Retinal pigment epithelial cell (primary cell): ENCODE results near the gene ARHGAP10.
"Not testable (repeated sequence)": the region's sequence is repeated elsewhere in the genome, so short reads cannot be mapped to it uniquely, and the experiment has no call there.

ENCODE experiments used
- DNase-seq: peaks from one replicate; pipeline ENCODE4 v3.0.0-alpha.2; 2010; ENCODE audit warnings: low read depth
- H3K4me3 ChIP-seq: 2 replicates; pipeline ENCODE4 v1.5.1; 2011; ENCODE audit warnings: mild to moderate bottlenecking, low read length, control low read depth, moderate library complexity
- TF ChIP-seq, protein P1 (sequence below): conservative IDR thresholded peaks from 2 replicates; pipeline ENCODE4 v1.5.1; 2011; ENCODE audit warnings: low read depth, low read length, control low read depth, inconsistent platforms

The ARHGAP10 gene

DNA sequence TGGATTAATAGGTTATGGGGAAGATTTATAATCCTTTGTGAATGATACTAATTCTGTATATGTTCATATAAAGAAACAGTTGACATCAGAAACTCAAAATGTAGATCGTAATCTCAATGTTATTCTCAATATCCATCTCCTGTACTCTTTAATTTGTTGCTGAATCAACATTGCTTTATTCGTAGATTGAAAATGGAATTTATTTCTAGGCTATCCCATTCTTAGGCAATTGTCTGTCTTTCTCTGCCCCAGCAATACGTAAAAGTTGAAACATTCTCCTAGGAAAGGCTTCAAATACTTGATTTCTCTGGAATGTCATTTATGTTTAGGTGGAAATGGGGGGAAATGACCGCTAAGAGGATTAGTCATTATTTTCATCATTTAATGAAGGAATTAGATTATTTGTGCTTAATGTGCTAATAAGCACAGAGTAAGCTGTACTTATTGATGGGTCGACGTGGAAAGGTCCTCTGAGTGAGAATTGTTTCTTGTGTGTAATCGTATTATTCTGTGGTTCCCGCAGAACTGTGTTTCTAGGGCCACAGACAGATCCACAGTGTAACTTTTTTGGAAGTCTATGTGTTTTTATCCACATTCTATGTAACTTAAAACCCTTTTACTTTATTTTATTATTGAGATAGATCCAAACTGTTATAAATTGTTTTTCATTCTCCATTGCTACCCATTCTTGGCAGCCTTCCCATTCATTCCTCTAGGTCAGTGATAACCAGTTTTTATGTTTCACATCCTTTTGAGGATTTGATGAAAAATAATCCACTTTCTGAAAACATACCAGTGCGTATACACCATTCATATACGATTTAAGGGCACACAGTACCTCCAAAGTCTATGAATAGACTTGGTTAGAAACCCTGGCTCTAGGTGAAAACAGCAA is 262.9 kb downstream of the ARHGAP10 start:
- TF ChIP-seq, protein P1, sequence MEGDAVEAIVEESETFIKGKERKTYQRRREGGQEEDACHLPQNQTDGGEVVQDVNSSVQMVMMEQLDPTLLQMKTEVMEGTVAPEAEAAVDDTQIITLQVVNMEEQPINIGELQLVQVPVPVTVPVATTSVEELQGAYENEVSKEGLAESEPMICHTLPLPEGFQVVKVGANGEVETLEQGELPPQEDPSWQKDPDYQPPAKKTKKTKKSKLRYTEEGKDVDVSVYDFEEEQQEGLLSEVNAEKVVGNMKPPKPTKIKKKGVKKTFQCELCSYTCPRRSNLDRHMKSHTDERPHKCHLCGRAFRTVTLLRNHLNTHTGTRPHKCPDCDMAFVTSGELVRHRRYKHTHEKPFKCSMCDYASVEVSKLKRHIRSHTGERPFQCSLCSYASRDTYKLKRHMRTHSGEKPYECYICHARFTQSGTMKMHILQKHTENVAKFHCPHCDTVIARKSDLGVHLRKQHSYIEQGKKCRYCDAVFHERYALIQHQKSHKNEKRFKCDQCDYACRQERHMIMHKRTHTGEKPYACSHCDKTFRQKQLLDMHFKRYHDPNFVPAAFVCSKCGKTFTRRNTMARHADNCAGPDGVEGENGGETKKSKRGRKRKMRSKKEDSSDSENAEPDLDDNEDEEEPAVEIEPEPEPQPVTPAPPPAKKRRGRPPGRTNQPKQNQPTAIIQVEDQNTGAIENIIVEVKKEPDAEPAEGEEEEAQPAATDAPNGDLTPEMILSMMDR = no peak
- DNase-seq = peak; percentile 84
- no peak overlapping the region for H3K4me3 ChIP-seq

DNA sequence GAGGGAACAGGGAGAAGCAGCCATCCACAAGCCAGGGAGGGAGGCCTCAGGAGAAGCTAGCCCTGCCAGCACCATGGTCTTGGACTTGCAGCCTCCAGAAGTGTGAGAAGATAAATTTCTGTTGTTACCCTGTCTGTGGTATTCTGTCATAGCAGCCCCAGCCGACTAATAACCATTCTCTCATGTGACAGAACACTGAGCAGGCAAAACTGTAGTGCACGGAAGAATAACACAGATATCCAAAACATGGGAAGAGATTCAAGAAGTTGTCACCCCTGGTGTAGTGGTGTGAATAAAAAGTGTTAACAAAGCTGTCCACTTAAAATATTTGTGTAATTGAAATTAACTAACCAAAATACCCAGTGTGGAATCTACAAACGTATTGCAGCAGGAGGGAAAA is 265.0 kb downstream of the ARHGAP10 start:
- TF ChIP-seq, protein P1 = no peak
- no peak for DNase-seq

DNA sequence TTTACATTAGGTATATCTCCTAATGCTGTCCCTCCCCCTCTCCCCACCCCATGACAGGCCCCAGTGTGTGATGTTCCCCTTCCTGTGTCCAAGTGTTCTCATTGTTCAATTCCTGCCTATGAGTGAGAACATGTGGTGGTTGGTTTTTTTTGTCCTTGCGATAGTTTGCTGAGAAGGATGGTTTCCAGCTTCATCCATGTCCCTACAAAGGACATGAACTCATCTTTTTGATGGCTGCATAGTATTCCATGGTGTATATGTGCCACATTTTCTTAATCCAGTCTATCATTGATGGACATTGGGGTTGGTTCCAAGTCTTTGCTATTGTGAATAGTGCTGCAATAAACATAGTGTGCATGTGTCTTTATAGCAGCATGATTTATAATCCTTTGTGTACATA is 268.1 kb downstream of the ARHGAP10 start:
- H3K4me3 ChIP-seq, DNase-seq: not testable (repeated sequence)

More for the DNA sequence above, 265.0 kb downstream of the ARHGAP10 start:
- H3K4me3 ChIP-seq = no peak overlapping the region

DNA sequence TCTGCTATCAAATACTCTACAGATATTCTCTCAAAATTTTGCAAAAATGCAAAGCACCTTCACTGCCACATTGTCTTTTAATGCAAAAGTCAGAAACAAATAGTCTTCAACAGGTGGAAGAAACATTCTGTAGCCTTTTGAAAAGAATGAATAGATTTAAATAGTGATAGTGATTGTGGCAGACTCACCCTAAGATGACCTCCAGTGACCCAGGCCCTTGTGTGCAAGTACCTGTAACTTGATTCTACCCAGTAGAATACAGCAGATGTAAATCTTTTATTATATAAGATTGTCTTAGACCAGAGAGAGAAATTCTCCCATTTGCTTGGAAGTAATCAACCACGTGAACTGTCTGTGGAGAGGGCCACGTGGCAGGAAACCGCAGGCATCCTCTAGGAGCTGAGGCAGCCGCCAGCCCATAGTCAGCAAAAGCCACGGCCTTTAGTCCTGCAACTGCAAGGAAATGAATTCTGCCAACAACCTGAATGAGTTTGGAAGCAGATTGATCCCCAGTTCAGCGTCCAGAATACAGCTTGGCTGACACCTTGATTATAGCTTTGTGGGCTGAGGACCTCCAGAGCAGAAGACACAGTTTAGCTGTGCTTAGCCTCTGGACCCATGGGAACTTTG is 272.5 kb downstream of the ARHGAP10 start:
- H3K4me3 ChIP-seq = no peak overlapping the region
- TF ChIP-seq, protein P1 = no peak
- no peak for DNase-seq

GRCh38 chr4:148006001-148006400 is 274.1 kb downstream of the ARHGAP10 start:
- DNase-seq = no peak
- TF ChIP-seq, protein P1 = no peak
- no peak overlapping the region for H3K4me3 ChIP-seq

DNA sequence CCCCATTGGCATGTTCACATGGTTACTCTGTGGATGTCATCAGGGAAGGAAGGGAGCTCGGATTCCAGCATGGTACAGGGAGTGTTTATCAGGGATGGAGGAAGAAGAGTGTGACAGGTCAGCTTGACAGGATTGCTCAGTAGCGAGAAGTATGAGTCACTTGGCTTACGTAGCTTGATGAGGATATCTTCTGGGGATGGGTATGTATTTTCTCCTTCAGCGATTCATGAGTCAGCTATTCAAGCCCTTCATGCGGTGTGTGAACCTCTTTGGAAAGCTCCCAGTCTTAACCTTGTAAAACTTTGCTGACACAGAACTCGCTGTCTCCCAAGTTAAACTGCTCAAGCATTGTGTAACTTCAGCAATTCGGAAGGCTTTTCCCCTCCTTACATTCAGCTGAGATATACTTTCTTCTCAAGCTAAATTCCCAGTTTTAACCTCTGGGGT is 275.4 kb downstream of the ARHGAP10 start:
- peak; percentile 83 for DNase-seq
- H3K4me3 ChIP-seq = no peak overlapping the region
- TF ChIP-seq, protein P1 = no peak

- DNase-seq = no peak
- TF ChIP-seq, protein P1 = no peak
- H3K4me3 ChIP-seq = no peak overlapping the region
These were observed 275.9 kb downstream of the ARHGAP10 start for GRCh38 chr4:148007792-148008191.
